B cell (primary cell): ENCODE results near the gene CALCA. TPM values are rescaled to one million over a fixed set of nuclear protein-coding genes. Genes with fewer than 3 reads are reported as not detected.

Experiments
- ATAC-seq: fragments of 200-7000 bp; cut with Tn5 transposase; one replicate; pipeline ENCODE4 v1.10.0; 2021; ENCODE audit warnings: low read depth, mild to moderate bottlenecking, moderate number of reproducible peaks, moderate library complexity
- CTCF ChIA-PET: fragments of 350-600 bp; sonication (Branson Sonifier 250); formaldehyde crosslinking; loops from one replicate; lab custom pipeline; 2021; ENCODE audit warnings: antibody characterized with exemption, inconsistent platforms; lab: Charles Lee
- POLR2A ChIA-PET: fragments of 350-600 bp; sonication (Branson Sonifier 250); formaldehyde crosslinking; loops from one replicate; lab custom pipeline; 2021; ENCODE audit warnings: antibody characterized with exemption; lab: Charles Lee
- DNase-seq: peaks from one replicate; pipeline ENCODE4 v3.0.0; 2013
- H2AFZ ChIP-seq: 2 replicates; pipeline ENCODE4 v1.6.1; 2012; ENCODE audit warnings: mild to moderate bottlenecking, low read depth, low read length; ENCODE audit not compliant: insufficient read depth, poor library complexity, severe bottlenecking
- H3K27ac ChIP-seq, 2 donors: 1 replicate in 1 of 2; 2 replicates in 1 of 2; pipeline ENCODE4 v1.5.1; 2012 to 2013; ENCODE audit warnings: low read length in 2 of 2, mild to moderate bottlenecking in 2 of 2, moderate library complexity in 1 of 2
- H3K27me3 ChIP-seq, 4 experiments: fragments of 200-600 bp in 1 of 4; sonication (generic) in 1 of 4; replicated peaks in 1 of 4; 1 replicate in 2 of 4; 2 replicates in 2 of 4; pipeline versions ENCODE4 v1.6.1 to v1.7.0; 2013 to 2016; ENCODE audit warnings: low read length in 3 of 4, mild to moderate bottlenecking in 2 of 4, mixed read lengths in 1 of 4, moderate library complexity in 1 of 4; ENCODE audit not compliant: insufficient read depth in 4 of 4, control insufficient read depth in 3 of 4; ENCODE audit errors: control extremely low read depth in 1 of 4
- H3K36me3 ChIP-seq, 2 experiments: replicated peaks in 1 of 2; 1 replicate in 1 of 2; 2 replicates in 1 of 2; pipeline versions ENCODE4 v1.6.1 to v1.7.1; 2013; ENCODE audit warnings: low read length in 1 of 2; ENCODE audit not compliant: insufficient read depth in 2 of 2, control insufficient read depth in 1 of 2; ENCODE audit errors: control extremely low read depth in 1 of 2, extremely low read depth in 1 of 2
- H3K4me1 ChIP-seq, 2 donors: fragments of 200-600 bp in 1 of 2; sonication (generic) in 1 of 2; 1 replicate in 1 of 2; 2 replicates in 1 of 2; pipeline versions ENCODE4 v1.5.1 to v1.6.1; 2013 to 2017; ENCODE audit warnings: low read length in 2 of 2; ENCODE audit not compliant: control insufficient read depth in 2 of 2, insufficient read depth in 2 of 2
- H3K4me2 ChIP-seq: replicated peaks from 2 replicates; pipeline ENCODE3; 2012; ENCODE audit warnings: mild to moderate bottlenecking, low read depth, low read length; ENCODE audit not compliant: poor library complexity, severe bottlenecking
- H3K4me3 ChIP-seq, 5 experiments: fragments of 200-600 bp in 1 of 5; sonication (generic) in 1 of 5; 1 replicate in 3 of 5; 2 replicates in 2 of 5; pipeline versions ENCODE4 v1.5.1 to v1.7.0; 2011 to 2016; ENCODE audit warnings: low read length in 4 of 5, mild to moderate bottlenecking in 4 of 5, low read depth in 2 of 5, control low read depth in 1 of 5, moderate library complexity in 1 of 5; ENCODE audit not compliant: insufficient read depth in 1 of 5; ENCODE audit errors: control extremely low read depth in 1 of 5, extremely low read depth in 1 of 5
- H3K79me2 ChIP-seq: fragments of 200-600 bp; sonication (generic); one replicate; pipeline ENCODE4 v1.6.0; 2016; ENCODE audit warnings: low read length; ENCODE audit not compliant: control insufficient read depth, insufficient read depth
- H3K9ac ChIP-seq: fragments of 200-600 bp; sonication (generic); 2 replicates; pipeline ENCODE4 v1.6.1; 2017; ENCODE audit warnings: mild to moderate bottlenecking, low read length, moderate library complexity
- H3K9me3 ChIP-seq, 3 donors: one replicate each; pipeline versions ENCODE4 v1.6.1 to v1.7.1; 2013; ENCODE audit warnings: low read length in 2 of 3; ENCODE audit not compliant: control insufficient read depth in 2 of 3, insufficient read depth in 1 of 3; ENCODE audit errors: control extremely low read depth in 1 of 3
- H4K20me1 ChIP-seq: 2 replicates; pipeline ENCODE4 v1.6.0; 2012; ENCODE audit warnings: mild to moderate bottlenecking, low read length; ENCODE audit not compliant: insufficient read depth, control insufficient read depth, poor library complexity, severe bottlenecking
- H3K27ac Mint-ChIP-seq: one replicate; pipeline ENCODE4 v1.8.0; 2021; ENCODE audit warnings: mixed read lengths
- H3K27me3 Mint-ChIP-seq: one replicate; pipeline ENCODE4 v1.8.0; 2021; ENCODE audit warnings: mixed read lengths
- H3K4me1 Mint-ChIP-seq: one replicate; pipeline ENCODE4 v1.8.0; 2021; ENCODE audit warnings: mixed read lengths
- H3K4me3 Mint-ChIP-seq: one replicate; pipeline ENCODE4 v1.8.0; 2021; ENCODE audit warnings: mixed read lengths
- H3K9me3 Mint-ChIP-seq: one replicate; pipeline ENCODE4 v1.8.0; 2022; ENCODE audit warnings: mixed read lengths; ENCODE audit not compliant: insufficient read depth
- CTCF ChIP-seq: fragments of 200-600 bp; IDR thresholded peaks from one replicate; pipeline ENCODE4 v1.8.0; 2022; ENCODE audit warnings: antibody characterized with exemption, mild to moderate bottlenecking
- EZH2 ChIP-seq: IDR thresholded peaks from 2 replicates; pipeline ENCODE4 v1.6.1; 2012; ENCODE audit warnings: borderline replicate concordance, low read depth, mild to moderate bottlenecking, moderate library complexity, low read length; ENCODE audit not compliant: insufficient read depth, poor library complexity, severe bottlenecking
- WGBS: methylation state at CpG from one replicate; pipeline ENCODE4 v1.1.5; 2013; ENCODE audit warnings: missing lambda C conversion rate; ENCODE audit not compliant: insufficient coverage; 5-methylcytosine and 5-hydroxymethylcytosine counted together
- intact Hi-C: fragments of 100-400 bp; cut with micrococcal nuclease; formaldehyde crosslinking; loops from one replicate; pipeline ENCODE4 v1.10.0; 2022
- polyA plus RNA-seq: library from polyadenylated mRNA; depleted of rRNA; stranded (reverse); fragments of >200 nt; gene quantifications from 2 replicates; pipeline ENCODE4 v1.2.3, GENCODE V29; 2012
- total RNA-seq, 2 donors: library from RNA; stranded (reverse); fragments of 120-200 nt in 1 of 2; gene quantifications; 1 replicate in 1 of 2; 2 replicates in 1 of 2; pipeline versions ENCODE4 v1.2.3 to v1.2.4, GENCODE V29; 2013 to 2022

The CALCA gene
- total and polyA plus RNA-seq, 2 donors (not counting 1 experiment from before 2014, with no cell fraction given): not detected

- no peaks in the 10 kb centered on the region for H3K9me3 ChIP-seq
- H3K36me3 ChIP-seq: no peaks in the 10 kb centered on the region
- no CpG with 5 or more reads among the region's 2 CpGs for WGBS
- Mint-ChIP-seq H3K4me3 (no peak overlapping the region), H3K27ac (no peak overlapping the region), H3K4me1 (no peaks in the 10 kb centered on the region), H3K9me3 (no peaks in the 10 kb centered on the region), H3K27me3 (peaks cover 33% of the 10 kb centered on the region)
- DNase-seq (no peak), ATAC-seq (no peak)
- H3K4me3 ChIP-seq: no peak overlapping the region
- ChIA-PET CTCF (interaction anchor here (1.3 kb wide), 1 partner anchor 17 kb away, joined by 3 read pairs; no protein-coding TSS in a partner anchor), POLR2A (no interaction called here)
- no peaks in the 10 kb centered on the region for H3K4me1 ChIP-seq
- H3K4me2 ChIP-seq: no peak overlapping the region
- no peak overlapping the region for H3K9ac ChIP-seq
- no peak overlapping the region for H2AFZ ChIP-seq
- H3K27me3 ChIP-seq: peaks cover 0 to 15% (median 1%) of the 10 kb centered on the region in 4 experiments
- intact Hi-C loops: no loop called here
- H3K27ac ChIP-seq: no peak overlapping the region
- H3K79me2 ChIP-seq: no peaks in the 10 kb centered on the region
- no peaks in the 10 kb centered on the region for H4K20me1 ChIP-seq
- TF ChIP-seq EZH2 (no peak), CTCF (no peak)
These were observed 16.0 kb downstream of the CALCA start for GRCh38 chr11:14956111-14956510.

- ChIA-PET POLR2A (no interaction called here), CTCF (interaction anchor here (1.2 kb wide), 1 partner anchor 8 kb away, joined by 3 read pairs; no protein-coding TSS in a partner anchor)
- H3K27me3 Mint-ChIP-seq: peaks cover 22% of the 10 kb centered on the region
- H3K9me3 Mint-ChIP-seq: no peaks in the 10 kb centered on the region
- no peak overlapping the region for H3K27ac Mint-ChIP-seq
- Histone ChIP-seq H3K4me1 (no peaks in the 10 kb centered on the region), H4K20me1 (no peaks in the 10 kb centered on the region), H3K27me3 (peaks cover 0 to 9% (median 0%) of the 10 kb centered on the region in 4 experiments), H3K9me3 (no peaks in the 10 kb centered on the region), H3K36me3 (no peaks in the 10 kb centered on the region), H3K79me2 (no peaks in the 10 kb centered on the region), H3K27ac (no peak overlapping the region), H3K4me2 (no peak overlapping the region), H2AFZ (no peak overlapping the region), H3K9ac (no peak overlapping the region), H3K4me3 (no peak overlapping the region)
- H3K4me1 Mint-ChIP-seq: no peaks in the 10 kb centered on the region
- ATAC-seq (no peak), DNase-seq (no peak)
- intact Hi-C loops: no loop called here
- TF ChIP-seq CTCF: no peak
- no peak for TF ChIP-seq EZH2
- H3K4me3 Mint-ChIP-seq: no peak overlapping the region
These were observed 17.6 kb downstream of the CALCA start for GRCh38 chr11:14954581-14954980.
